SU-DHL-6 (cell line): ENCODE data around the gene FLRT2.

ENCODE experiments used
- CTCF ChIP-seq: fragments of 200-600 bp; sonication (generic); IDR thresholded peaks from one replicate; pipeline ENCODE4 v1.5.1; 2017; ENCODE audit warnings: antibody characterized with exemption, mild to moderate bottlenecking, low read length, moderate library complexity; ENCODE audit not compliant: insufficient read depth, poor library complexity, severe bottlenecking
- EZH2phosphoT487 ChIP-seq: fragments of 200-600 bp; sonication (generic), shearing (Covaris generic); conservative IDR thresholded peaks from 2 replicates; pipeline ENCODE4 v1.6.1; 2018; ENCODE audit warnings: mild to moderate bottlenecking, antibody characterized with exemption, low read length, moderate library complexity, mixed read lengths

- TF ChIP-seq CTCF (no peak), EZH2phosphoT487 (no peak)
Observed at GRCh38 chr14:85604021-85604420, 74.1 kb downstream of the FLRT2 start.
